HG02943 (cell line): ENCODE results near the gene ZBTB39.
"Not testable (repeated sequence)": the region's sequence is repeated elsewhere in the genome, so short reads cannot be mapped to it uniquely, and the experiment has no call there.

Experiments
- ATAC-seq: cut with Tn5 transposase; IDR thresholded peaks from one replicate; pipeline ENCODE4 v1.9.1; 2021; ENCODE audit warnings: mild to moderate bottlenecking, low read depth, moderate library complexity; ENCODE audit not compliant: unreplicated experiment

The ZBTB39 gene

DNA sequence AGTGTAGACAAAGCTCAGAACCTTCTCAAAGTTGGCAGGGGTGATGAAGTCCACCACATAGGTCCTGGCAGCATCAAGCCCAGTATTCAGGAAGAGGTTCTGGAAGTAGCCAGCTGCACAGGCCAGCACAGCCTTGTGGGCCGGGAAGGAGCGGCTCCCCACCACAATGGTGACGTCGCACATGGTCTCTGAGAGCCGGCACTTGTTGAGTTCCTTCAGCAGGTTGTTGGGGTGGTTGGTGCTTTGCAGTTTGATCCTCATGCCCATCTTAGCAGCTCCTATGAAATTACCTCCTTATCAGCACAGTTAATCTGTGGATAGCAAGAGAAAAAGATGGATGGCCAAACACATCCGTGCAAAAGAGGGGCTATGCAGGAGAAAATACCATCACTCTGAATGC lies 1.7 kb downstream of the ZBTB39 start:
- ATAC-seq: no peak

DNA sequence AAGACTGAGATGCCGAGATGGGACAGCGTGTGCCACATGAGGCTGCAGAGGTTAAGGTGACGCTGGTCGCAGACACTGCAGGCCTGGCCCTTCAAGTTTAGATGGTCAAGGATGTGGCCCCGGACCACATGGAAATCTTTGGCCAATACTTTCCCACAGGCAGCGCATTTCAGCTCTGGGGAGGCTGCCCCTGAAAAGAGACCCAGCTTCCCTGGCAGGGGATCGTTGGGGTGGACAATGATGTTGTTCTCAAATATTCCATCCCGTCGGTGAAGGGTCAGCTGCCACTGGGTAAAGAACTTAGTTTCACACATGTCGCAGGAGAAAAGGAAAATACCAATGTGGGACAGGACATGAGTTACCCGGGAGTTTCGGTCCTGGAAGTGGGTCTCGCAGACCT lies 3.0 kb downstream of the ZBTB39 start:
- no peak for ATAC-seq

DNA sequence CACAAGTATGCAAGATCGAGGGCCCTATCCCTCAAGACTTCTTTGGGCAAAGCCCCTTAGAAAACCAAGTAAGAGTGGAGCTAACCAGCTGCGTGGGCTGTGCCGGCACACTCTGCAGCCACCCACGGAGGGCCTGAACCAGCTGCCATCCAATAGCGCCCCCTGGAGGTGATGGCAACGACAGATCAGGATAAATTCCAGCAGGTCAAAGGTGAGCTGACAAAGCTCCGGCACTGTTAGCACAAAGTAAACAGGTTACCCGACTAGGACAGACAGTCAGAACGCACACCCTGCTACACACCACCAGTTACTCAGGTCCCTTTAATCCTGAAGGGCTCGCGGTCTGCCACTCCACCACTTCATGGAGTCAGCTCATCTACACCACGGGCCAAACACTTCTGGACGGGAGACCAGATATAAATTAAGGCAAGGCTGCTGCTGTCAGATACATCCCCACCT lies 4.9 kb downstream of the ZBTB39 start:
- no peak for ATAC-seq

DNA sequence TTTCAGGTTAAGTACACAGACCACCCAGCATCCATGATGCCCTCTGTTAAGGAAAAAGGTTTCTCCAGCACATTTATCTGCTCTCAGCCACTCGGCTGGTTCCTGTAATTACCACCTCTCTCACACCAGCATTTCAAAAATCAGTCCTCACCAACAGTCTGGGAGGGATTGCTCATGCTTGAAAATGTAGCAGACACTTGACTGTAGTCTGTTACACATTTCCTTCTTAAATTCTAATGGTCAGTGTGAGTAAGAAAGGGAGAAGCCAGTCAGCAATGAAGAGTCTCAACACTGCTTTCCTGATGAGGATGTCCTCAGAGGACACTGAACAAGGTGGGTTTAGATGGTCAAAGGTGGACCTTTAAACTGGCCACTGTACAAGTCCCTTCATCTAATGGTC lies 6.0 kb downstream of the ZBTB39 start:
- ATAC-seq: no peak

DNA sequence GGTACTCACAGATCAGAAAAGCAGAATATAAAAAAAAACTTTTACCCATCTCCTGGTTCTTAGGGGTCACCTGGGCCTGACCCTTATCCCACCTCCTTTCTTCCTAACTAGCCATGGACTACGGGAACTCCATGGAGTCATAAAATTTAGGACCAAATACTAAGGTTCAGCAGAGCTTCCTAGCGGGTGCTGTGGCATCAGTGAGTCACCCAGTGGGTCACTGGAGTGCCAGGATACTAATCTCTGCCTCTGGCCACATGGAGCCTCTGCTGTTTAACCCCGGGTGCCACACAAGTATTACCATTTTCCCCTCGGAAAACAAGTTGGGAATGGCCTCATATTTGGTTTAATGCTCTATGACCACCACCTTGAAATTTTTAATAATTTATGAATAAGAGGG lies 6.9 kb downstream of the ZBTB39 start:
- no peak for ATAC-seq

DNA sequence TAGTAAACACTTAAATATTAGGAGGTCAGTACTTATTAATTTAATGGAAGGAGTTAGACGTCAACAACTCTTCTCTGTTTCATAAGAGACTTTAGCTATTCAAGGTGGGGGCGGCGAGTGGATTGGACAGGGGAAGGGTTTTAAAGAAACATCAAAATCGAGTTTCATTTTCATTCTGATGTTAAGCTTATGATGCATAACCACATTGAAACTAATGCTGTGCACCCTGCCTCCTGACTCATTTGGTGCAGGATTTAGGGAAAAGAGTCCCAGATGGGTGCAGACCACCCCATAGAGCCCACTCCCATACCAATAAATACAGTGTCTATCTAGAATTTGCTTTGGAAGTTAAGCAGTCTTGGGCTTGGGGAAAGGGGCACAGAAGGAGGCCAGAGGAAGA lies 7.4 kb downstream of the ZBTB39 start:
- no peak for ATAC-seq

DNA sequence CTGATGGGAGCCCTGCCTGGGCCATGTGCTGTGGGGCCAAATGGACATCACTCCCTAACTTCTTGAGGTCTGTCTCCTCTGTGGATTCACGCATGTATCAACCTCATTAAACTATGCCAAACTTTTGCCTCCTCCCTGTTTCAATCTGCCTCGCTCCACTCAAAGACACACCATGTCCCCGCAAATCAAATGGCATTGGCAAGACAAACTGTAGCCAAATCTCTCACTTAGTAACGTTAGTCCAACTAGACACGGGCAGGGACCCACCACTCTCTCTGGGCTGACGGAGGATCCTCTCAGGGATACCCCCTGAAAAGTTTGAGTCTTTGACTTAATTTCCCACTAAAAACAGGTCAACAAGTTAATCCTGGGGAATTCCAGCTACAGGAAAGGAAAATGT lies 8.0 kb downstream of the ZBTB39 start:
- ATAC-seq: no peak

DNA sequence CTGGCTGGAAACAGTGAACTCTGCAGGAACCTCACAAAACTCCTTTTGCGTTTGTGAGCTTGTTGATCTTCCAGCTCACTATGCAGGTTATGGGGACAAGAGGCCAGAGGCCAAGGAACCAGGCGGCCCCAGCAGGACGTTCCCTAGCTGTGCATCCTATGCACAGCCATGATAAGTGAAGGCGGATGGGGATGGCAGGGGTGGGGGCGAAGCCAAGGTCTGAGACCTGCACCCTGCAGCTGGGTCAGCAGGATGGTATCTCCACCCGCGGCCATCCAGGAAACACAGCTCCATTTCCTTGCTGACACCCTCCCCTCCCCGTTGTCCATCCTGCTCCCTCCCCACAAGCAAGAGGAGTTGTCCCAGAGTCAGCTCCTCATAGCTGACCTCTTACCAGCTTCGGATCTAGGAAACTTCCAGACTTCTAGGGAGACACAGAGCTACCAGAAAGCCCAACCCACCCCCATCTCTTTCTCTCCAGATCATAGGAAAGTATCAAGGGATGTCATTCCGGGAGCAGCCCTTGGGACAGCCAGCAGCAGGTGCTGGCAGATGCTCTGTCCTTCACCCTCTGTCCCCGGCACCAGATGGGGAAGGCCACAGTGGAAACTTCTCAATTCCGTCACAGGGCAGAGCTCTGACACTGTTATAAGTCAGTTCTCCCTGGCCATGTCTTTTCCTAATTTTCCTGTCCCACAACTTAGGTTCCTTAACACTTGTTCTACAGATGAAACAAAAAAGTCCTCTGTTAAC lies 9.4 kb downstream of the ZBTB39 start:
- no peak for ATAC-seq

DNA sequence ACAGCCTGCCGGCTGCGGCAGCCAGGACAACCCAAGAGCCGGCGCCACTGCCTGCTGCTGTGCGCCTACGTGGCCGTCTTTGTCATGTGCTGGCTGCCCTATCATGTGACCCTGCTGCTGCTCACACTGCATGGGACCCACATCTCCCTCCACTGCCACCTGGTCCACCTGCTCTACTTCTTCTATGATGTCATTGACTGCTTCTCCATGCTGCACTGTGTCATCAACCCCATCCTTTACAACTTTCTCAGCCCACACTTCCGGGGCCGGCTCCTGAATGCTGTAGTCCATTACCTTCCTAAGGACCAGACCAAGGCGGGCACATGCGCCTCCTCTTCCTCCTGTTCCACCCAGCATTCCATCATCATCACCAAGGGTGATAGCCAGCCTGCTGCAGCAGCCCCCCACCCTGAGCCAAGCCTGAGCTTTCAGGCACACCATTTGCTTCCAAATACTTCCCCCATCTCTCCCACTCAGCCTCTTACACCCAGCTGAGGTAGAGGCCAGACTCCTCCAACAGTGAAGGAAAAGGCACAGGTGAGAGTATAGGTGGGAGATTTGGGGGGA lies 10.3 kb downstream of the ZBTB39 start:
- ATAC-seq: no peak

DNA sequence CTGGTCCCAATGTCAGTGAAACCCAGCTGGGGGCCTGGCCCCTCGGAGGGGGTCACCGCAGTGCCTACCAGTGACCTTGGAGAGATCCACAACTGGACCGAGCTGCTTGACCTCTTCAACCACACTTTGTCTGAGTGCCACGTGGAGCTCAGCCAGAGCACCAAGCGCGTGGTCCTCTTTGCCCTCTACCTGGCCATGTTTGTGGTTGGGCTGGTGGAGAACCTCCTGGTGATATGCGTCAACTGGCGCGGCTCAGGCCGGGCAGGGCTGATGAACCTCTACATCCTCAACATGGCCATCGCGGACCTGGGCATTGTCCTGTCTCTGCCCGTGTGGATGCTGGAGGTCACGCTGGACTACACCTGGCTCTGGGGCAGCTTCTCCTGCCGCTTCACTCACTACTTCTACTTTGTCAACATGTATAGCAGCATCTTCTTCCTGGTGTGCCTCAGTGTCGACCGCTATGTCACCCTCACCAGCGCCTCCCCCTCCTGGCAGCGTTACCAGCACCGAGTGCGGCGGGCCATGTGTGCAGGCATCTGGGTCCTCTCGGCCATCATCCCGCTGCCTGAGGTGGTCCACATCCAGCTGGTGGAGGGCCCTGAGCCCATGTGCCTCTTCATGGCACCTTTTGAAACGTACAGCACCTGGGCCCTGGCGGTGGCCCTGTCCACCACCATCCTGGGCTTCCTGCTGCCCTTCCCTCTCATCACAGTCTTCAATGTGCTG lies 11.0 kb downstream of the ZBTB39 start:
- ATAC-seq: no peak

DNA sequence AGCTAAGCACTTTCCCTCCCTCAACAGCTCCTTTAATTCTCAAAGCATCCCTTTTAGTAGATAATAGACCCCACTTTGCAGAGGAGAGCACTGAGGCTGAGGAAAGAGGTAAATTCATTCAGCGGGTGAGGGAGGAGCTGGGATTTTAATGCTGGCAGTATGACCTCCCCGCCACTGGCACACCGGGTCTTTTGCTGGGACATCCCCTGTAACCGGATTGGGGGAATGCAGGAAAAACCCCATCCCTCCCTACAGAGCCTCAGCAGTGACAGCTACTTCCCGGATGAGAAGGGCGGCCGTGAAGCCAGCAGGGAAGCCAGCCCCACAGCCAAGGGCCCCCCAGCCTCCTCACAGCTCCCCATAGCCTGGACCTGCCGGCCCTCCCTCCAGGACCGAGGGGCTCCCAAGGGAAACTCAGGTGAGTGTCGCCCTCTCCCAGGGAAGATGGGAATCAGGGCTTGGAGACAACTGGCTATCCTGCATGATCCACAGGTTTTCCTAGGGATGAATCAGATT lies 12.1 kb downstream of the ZBTB39 start:
- ATAC-seq: no peak

DNA sequence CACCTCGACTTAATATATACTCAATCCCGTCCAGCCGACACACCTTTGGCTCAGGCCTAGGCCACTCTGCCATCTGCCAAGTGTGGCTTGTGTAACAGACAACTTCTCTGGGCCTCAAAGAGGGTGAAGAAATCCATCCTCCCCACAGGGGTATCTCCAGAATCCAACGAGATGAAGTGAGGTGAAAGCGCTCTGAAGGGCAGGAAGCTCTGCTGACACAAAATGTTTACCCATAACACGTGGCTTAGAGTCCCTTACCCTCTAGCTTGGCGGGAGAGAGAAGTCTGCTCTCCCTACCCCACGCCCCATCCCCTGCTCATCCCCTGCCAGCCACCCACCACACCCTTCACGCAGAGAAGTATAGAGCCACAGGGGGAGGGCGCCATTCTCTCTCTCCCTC lies 13.0 kb downstream of the ZBTB39 start:
- ATAC-seq: no peak

DNA sequence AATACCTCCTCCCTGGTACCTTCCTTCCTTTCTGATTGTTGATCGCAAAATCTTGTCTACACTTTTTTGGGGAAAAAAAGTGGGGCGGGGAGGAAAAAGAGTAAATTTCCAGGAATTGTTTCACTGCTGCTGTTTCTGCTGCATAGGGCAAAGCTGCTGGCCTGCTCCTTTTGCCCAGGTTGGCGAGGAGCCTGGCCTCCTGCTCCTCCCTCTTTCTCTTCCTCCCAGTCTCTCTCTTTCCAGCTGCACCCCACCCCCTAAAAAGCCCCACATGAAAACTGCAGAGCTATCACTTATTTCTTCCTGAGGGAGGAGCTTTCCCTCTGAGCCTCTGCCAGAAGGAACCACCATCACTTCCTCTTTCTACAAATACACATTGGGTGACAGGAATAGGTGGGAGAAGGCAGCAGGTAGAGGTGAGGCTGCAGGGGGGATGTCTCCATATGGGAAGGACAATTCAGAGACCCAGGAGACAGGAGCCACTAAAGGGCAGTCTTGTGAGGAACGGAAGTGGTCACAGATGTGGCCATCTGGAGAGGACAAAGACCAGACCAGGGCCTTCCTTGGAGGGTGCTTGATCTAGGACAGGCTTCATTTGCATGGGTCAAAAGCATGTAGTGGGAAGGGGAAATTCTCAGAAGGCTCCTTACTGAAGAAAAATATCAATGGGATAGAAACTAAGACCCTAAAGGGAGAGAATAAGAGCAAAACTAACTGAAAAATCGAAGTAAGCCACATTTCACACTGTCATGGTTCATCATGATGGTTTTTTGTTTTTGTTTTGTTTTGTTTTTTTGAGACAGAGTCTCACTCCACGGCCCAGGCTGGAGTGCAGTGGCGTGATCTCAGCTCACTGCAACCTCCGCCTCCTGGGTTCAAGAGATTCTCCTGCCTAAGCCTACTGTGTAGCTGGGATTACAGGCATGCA lies 14.8 kb downstream of the ZBTB39 start:
- ATAC-seq: no peak

DNA sequence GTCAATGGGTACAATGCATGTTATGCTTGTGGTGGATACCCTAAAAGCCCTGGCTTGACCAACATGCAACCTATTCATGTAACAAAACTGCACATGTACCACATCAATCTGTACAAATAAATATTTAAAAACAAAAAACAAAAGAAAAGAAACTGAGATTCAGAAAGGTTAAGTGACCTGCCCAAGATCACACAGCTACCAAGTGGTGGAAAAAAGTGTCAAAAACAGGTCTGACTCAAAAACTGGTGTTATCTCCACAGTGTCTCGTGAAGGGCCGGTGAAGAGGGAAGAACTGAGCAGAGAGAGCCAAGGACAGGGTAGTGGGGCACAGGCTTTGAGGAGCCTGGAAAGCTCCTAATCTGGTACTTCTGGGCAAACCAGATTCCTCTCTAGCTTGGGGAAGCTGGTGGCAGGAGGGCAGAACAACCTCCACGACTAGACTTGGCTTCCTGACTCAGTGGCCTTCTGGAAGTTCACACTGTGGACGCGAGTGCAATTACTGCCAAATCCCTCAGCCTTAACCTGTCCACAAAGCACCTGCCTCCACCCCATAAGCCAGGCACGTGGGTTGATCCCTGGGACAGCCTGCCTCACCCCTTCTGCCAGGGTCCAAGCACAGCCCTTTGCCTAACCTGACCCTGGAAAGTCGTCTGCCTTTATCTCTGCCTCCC lies 15.6 kb downstream of the ZBTB39 start:
- no peak for ATAC-seq

DNA sequence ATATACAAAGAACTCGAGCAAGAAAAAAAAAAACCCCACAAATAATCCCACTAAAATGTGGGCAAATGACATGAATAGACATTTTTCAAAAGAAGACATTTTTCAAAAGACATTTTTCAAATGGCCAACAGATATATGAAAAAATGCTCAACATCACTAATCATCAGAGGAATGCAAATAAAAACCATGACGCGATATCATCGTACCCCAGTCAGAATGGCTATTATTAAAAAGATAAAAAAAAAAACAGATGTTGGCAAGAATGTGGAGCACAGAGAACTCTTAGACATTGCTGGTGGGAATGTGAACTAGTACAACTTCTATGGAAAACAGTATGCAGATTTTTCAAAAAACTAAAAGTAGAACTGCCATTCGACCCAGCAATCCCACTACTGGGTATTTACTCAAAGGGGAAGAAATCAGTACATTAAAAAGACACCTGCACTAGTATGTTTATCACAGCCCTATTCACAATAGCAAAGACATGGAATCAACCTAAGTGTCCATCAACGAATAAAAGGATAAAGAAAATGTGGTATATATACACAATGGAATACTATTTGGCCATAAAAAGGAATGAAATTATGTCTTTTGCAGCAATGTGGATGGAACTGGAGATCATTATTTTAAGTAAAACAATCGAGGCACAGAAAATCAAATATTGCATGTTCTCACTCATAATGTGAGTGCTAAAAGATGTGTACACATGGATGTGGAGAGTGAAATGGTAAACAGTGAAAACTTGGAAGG lies 16.3 kb downstream of the ZBTB39 start:
- no peak for ATAC-seq

DNA sequence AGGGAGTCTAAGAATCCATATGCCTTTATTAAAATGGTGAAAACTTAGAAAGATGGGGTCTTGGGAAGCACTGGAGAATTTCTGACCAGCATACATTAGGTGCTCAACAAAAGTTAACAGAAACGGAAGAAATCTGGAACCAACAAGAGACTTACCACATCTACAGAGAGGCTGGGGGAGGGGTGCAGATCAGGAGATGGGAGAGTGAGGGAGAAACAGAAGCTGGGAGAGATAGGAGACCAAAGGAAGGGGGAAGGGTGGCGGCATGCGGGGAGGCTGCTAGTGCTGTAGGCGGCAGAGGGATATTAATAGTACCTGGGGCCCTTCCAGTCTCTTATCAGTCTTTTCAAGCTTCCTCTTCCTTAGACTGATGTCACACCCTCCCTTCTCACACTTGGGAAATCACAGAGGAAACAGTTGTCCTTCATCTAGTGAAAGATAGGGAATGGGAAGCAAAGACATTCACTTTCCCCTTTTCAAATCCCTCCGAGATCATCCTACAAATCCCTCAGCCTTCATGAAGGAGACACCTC lies 18.1 kb downstream of the ZBTB39 start:
- no peak for ATAC-seq

DNA sequence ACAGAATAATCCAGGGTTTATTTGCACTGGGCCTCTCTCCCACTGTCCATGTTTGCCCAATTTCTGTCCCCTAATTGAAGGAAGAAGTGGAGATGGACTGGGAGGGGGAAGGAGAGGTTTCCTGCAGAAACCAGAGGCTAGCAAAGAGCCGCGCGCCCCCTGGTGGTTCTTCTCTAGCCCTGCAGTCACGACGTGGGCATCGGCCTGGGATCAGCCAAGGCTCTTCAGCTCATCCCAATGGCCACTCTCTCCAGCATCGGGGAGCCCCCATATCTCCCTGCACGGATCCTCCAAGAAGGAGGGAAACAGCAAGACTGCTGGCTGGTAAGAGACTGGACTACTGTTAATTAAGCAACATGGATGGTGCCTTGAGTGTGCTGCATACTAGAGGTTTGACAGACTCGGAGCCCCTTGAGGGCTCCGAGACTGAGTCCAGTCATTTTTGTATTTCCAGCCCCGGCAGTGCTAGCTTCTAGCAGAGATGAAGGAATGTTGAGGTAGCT lies 18.7 kb downstream of the ZBTB39 start:
- no peak for ATAC-seq

DNA sequence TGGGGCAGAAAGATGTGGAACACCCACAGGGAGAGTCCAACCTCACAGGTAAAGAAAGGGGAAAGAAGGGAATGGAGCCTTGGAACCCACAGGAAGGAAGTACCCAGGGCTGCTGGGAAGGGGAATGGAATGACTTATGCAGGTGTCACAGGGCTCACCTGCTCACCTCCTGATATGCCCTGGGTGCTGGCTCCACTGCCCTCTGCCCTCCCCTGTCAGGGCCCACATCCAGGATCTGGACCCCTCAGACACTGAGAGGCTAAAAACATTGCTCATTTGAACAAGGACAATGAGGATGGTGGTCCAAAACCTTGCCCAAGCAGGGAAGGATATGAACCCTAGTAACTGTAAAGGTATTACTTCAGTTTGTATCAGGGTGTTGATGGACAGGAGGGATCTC lies 19.3 kb downstream of the ZBTB39 start:
- no peak for ATAC-seq

DNA sequence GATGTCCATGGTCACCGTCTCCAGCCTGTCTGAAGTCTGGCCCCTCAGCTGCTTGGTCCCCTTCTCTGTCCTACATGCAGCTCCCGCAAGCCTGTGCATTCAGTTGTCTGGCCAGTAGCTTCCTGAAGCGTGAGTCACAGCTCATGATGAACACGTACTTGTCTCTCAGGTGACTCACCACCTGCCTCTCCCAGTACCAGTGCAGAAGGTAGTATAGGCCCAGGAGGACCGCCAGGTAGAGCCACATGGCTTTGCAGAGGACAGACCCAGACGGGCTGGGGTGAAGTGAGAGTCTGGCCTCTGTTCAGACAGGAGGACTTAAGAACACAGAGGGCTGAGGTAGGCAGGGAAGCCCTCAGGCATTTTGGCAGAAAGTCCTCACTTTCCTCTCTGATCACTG lies 20.6 kb downstream of the ZBTB39 start:
- not testable (repeated sequence) for ATAC-seq
